ENCODE results near the gene FAM184B.

DNA sequence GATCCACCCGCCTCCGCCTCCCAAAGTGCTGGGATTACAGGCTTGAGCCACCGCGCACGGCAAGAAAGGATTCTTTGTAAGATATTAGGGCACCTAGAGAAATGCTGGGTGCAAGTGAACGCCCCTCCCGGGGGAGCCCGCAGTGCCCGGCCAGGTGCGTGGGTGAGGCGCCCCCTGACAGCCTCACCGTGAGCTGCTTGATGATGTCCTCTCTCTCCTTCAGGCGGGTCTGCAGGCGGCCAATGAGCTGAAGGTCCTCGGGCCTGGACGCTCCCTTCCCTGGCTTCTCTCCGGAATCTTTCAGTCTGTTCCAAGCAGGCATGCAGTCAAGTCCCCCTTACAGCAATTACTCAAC lies 145.1 kb downstream of the FAM184B start:
- no peak for TF ChIP-seq YY1 (IDR thresholded peaks at IDR 0.05; ENCODE audit: extremely low read depth, insufficient replicate concordance, low read depth, low read length)
- TF ChIP-seq, protein P1, sequence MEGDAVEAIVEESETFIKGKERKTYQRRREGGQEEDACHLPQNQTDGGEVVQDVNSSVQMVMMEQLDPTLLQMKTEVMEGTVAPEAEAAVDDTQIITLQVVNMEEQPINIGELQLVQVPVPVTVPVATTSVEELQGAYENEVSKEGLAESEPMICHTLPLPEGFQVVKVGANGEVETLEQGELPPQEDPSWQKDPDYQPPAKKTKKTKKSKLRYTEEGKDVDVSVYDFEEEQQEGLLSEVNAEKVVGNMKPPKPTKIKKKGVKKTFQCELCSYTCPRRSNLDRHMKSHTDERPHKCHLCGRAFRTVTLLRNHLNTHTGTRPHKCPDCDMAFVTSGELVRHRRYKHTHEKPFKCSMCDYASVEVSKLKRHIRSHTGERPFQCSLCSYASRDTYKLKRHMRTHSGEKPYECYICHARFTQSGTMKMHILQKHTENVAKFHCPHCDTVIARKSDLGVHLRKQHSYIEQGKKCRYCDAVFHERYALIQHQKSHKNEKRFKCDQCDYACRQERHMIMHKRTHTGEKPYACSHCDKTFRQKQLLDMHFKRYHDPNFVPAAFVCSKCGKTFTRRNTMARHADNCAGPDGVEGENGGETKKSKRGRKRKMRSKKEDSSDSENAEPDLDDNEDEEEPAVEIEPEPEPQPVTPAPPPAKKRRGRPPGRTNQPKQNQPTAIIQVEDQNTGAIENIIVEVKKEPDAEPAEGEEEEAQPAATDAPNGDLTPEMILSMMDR (IDR thresholded peaks at IDR 0.05 in 2 of 3, conservative IDR thresholded peaks at IDR 0.05 in 1 of 3; ENCODE audit: borderline replicate concordance in 1 of 3, insufficient read depth in 1 of 3, low read depth in 2 of 3, low read length in 2 of 3) = no peak
- TF ChIP-seq POLR2AphosphoS5 (IDR thresholded peaks at IDR 0.05; ENCODE audit: low read depth, low read length) = no peak
- TF ChIP-seq EZH2 (IDR thresholded peaks at IDR 0.05) = no peak
- no peak for TF ChIP-seq SIN3A (IDR thresholded peaks at IDR 0.05; ENCODE audit: low read depth)
- TF ChIP-seq, protein P2, sequence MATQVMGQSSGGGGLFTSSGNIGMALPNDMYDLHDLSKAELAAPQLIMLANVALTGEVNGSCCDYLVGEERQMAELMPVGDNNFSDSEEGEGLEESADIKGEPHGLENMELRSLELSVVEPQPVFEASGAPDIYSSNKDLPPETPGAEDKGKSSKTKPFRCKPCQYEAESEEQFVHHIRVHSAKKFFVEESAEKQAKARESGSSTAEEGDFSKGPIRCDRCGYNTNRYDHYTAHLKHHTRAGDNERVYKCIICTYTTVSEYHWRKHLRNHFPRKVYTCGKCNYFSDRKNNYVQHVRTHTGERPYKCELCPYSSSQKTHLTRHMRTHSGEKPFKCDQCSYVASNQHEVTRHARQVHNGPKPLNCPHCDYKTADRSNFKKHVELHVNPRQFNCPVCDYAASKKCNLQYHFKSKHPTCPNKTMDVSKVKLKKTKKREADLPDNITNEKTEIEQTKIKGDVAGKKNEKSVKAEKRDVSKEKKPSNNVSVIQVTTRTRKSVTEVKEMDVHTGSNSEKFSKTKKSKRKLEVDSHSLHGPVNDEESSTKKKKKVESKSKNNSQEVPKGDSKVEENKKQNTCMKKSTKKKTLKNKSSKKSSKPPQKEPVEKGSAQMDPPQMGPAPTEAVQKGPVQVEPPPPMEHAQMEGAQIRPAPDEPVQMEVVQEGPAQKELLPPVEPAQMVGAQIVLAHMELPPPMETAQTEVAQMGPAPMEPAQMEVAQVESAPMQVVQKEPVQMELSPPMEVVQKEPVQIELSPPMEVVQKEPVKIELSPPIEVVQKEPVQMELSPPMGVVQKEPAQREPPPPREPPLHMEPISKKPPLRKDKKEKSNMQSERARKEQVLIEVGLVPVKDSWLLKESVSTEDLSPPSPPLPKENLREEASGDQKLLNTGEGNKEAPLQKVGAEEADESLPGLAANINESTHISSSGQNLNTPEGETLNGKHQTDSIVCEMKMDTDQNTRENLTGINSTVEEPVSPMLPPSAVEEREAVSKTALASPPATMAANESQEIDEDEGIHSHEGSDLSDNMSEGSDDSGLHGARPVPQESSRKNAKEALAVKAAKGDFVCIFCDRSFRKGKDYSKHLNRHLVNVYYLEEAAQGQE (IDR thresholded peaks at IDR 0.05; ENCODE audit: low read depth) = no peak
- TF ChIP-seq RAD21 (IDR thresholded peaks at IDR 0.05; ENCODE audit: low read depth) = no peak
- no peak for TF ChIP-seq POLR2A (IDR thresholded peaks at IDR 0.05; ENCODE audit: borderline replicate concordance, extremely low read depth, insufficient read depth, insufficient read length)
- no peak for TF ChIP-seq CEBPB (IDR thresholded peaks at IDR 0.05; ENCODE audit: low read depth)
- no peak for TF ChIP-seq ELF1 (IDR thresholded peaks at IDR 0.05; ENCODE audit: borderline replicate concordance, low read depth)
- no peak for TF ChIP-seq JUND (IDR thresholded peaks at IDR 0.05)
- TF ChIP-seq, protein P3, sequence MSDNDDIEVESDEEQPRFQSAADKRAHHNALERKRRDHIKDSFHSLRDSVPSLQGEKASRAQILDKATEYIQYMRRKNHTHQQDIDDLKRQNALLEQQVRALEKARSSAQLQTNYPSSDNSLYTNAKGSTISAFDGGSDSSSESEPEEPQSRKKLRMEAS (IDR thresholded peaks at IDR 0.05) = no peak
- TF ChIP-seq EZH2phosphoT487 (IDR thresholded peaks at IDR 0.05; ENCODE audit: borderline replicate concordance) = no peak
- TF ChIP-seq, protein P4, sequence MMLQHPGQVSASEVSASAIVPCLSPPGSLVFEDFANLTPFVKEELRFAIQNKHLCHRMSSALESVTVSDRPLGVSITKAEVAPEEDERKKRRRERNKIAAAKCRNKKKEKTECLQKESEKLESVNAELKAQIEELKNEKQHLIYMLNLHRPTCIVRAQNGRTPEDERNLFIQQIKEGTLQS (IDR thresholded peaks at IDR 0.05) = no peak

Data from HCT116 (cell line).